GM10266 (cell line): Measurements from ENCODE around the gene SRPK3.

ENCODE experiments used
- DNase-seq: peaks from one replicate; pipeline ENCODE4 v3.0.0; 2012; ENCODE audit errors: extremely low spot score
- TF ChIP-seq, protein P1 (sequence below): IDR thresholded peaks from 2 replicates; pipeline ENCODE4 v1.5.1; 2012; ENCODE audit warnings: mild to moderate bottlenecking, low read depth; ENCODE audit not compliant: control insufficient read depth, insufficient read depth; ENCODE audit errors: missing control alignments

The SRPK3 gene

GRCh38 chrX:153794018-153794896 lies 13.4 kb downstream of the SRPK3 start, which contains the start of the genes IDH3G and SSR4:
Gene IDH3G (minus strand): TSS chrX:153794375. CDS start chrX:153794326, 49 bp downstream.
Gene SSR4 (plus strand): TSS chrX:153794668. CDS start chrX:153794688, 20 bp downstream.
- DNase-seq, result peak; percentile 97
- TF ChIP-seq, protein P1, sequence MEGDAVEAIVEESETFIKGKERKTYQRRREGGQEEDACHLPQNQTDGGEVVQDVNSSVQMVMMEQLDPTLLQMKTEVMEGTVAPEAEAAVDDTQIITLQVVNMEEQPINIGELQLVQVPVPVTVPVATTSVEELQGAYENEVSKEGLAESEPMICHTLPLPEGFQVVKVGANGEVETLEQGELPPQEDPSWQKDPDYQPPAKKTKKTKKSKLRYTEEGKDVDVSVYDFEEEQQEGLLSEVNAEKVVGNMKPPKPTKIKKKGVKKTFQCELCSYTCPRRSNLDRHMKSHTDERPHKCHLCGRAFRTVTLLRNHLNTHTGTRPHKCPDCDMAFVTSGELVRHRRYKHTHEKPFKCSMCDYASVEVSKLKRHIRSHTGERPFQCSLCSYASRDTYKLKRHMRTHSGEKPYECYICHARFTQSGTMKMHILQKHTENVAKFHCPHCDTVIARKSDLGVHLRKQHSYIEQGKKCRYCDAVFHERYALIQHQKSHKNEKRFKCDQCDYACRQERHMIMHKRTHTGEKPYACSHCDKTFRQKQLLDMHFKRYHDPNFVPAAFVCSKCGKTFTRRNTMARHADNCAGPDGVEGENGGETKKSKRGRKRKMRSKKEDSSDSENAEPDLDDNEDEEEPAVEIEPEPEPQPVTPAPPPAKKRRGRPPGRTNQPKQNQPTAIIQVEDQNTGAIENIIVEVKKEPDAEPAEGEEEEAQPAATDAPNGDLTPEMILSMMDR, result peak; percentile 16

DNA sequence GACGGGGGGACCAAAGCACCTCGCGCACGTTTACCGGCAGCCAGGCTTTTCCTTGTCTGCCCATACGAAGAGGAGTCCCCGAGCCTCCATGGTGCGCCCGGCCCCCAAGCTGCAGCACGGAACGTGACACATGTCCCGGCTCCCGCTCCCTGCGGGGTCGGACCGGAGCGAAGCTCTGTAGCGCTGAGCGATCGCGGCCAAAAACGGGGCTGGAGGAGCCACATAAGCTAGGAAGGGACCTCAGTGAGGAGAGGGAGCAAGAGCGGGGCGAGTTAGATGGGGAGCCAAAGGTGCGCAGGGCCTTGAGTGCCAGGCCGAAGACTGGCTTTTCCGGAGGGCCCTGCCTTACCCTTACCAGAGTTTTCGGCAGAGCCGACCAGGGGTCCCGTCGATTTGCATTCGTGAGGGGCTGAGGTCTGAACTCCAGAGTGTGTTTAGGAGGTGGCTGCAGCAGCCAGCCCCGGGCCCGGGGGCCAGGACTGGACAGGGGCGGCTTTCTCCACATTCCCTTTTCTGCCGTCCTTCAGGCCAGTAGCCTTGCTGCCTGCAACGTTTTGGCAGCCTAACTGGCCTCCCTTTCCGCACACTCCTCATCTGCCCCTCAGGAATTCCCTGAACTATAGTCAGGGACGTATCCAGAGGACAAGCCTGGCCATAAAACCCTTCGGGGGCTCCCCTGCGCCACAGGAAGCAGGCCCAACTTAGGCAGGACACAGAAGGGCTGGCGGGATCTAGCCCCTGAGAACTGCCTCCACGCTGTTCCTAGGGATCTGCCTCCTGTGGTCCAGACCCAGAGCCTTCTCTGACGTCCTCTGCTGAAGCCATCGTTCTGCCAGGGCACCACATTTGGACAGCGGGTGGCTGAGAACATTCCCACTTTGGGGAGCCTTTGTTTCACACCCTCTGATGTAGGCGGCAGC lies 14.3 kb downstream of the SRPK3 start:
- TF ChIP-seq, protein P1, result no peak
- no peak for DNase-seq

GRCh38 chrX:153797415-153798015 lies 16.7 kb downstream of the SRPK3 start:
- TF ChIP-seq, protein P1, result no peak
- DNase-seq, result no peak

DNA sequence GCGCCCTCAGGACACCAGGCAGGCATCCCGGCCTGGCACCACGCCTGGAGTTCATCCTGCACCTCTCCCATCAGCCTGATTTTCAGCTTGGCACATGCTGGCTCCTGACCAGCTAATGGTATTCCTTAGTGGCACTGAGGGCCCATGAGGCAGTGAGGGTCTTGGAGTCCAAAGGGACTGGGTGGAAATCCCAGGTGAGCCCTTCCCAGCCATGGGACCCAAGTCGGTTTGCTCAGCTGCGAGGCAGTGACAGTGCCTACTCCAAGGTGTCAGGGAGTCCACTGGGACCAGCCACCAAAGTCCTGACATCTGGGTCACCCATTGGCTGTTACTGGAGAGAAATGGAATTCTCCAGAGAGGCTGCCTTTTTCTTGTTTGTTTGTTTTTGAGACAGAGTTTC lies 18.5 kb downstream of the SRPK3 start:
- TF ChIP-seq, protein P1, result no peak
- DNase-seq, result no peak

GRCh38 chrX:153800177-153800722 lies 19.4 kb downstream of the SRPK3 start:
- TF ChIP-seq, protein P1, result no peak
- DNase-seq, result no peak

DNA sequence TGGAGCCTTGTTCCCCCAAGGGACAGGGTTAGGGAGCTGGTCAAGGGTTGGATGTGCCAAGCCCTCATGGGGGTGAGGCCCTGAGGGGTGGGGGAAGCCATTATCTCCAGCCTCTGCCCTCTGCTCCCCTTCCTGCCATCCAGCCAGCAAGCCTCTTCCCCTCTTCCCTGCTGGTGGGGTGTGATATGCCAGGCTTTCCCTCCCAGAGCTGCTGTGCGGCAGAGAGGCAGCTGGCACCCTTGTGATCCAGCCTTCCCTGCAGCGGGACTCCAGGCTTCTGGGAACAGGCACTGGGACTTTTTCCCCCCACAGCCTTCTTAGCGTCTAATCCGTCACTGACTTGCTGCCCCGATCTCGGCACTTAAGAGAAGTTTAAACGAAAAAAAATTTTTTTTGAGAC lies 19.9 kb downstream of the SRPK3 start:
- TF ChIP-seq, protein P1, result no peak
- no peak for DNase-seq
